HG03342 (cell line): ENCODE measurements around the gene USP40.

Experiments
- ATAC-seq: cut with Tn5 transposase; IDR thresholded peaks from one replicate; pipeline ENCODE4 v1.9.1; 2021; ENCODE audit warnings: mild to moderate bottlenecking, moderate library complexity; ENCODE audit not compliant: unreplicated experiment

The USP40 gene

GRCh38 chr2:233501198-233502076, 65.1 kb downstream of the USP40 start:
- ATAC-seq, result no peak

- no peak for ATAC-seq
These were observed 66.7 kb downstream of the USP40 start for GRCh38 chr2:233499928-233500327.

- ATAC-seq, result no peak
These were observed 68.5 kb downstream of the USP40 start for GRCh38 chr2:233498126-233498525.

GRCh38 chr2:233497692-233498091, 68.9 kb downstream of the USP40 start:
- ATAC-seq, result no peak

- ATAC-seq, result no peak
These were observed 70.8 kb downstream of the USP40 start for GRCh38 chr2:233495503-233496496.

GRCh38 chr2:233492751-233493150, 73.8 kb downstream of the USP40 start:
- no peak for ATAC-seq

GRCh38 chr2:233492078-233492477, 74.5 kb downstream of the USP40 start:
- no peak for ATAC-seq

GRCh38 chr2:233491326-233491725, 75.3 kb downstream of the USP40 start:
- ATAC-seq, result no peak

- no peak for ATAC-seq
These were observed 75.8 kb downstream of the USP40 start for GRCh38 chr2:233490831-233491230.

- no peak for ATAC-seq
These were observed 76.9 kb downstream of the USP40 start for GRCh38 chr2:233489666-233490065.

GRCh38 chr2:233489143-233489542, 77.4 kb downstream of the USP40 start:
- no peak for ATAC-seq

- no peak for ATAC-seq
These were observed 78.7 kb downstream of the USP40 start for GRCh38 chr2:233487748-233488345.

- no peak for ATAC-seq
These were observed 79.6 kb downstream of the USP40 start for GRCh38 chr2:233486778-233487552.

- ATAC-seq, result no peak
These were observed 80.2 kb downstream of the USP40 start for GRCh38 chr2:233486357-233486756.

GRCh38 chr2:233485726-233486125, 80.9 kb downstream of the USP40 start:
- ATAC-seq, result no peak

- ATAC-seq, result no peak
These were observed 84.0 kb downstream of the USP40 start for GRCh38 chr2:233482616-233483015.

GRCh38 chr2:233481368-233482142, 85.0 kb downstream of the USP40 start:
- ATAC-seq, result no peak

GRCh38 chr2:233480490-233481202, 85.9 kb downstream of the USP40 start:
- ATAC-seq, result no peak
